ENCODE measurements around the gene TNNC1. TPM values are rescaled to one million over a fixed set of nuclear protein-coding genes. Genes with fewer than 3 reads are reported as not detected.

The TNNC1 gene
- 88.9 TPM for total RNA-seq
- long read RNA-seq, transcript TNNC1-201 (6 exons, 714 nt), result major isoform, 18 of 18 reads
- long read RNA-seq, partial matches to known transcripts, result 0 of 18 reads
- long read RNA-seq, other reads (novel, unspliced or antisense), result 0 of 18 reads

GRCh38 chr3:52453496-52454249 is at the start of gene TNNC1:
TSS of gene TNNC1 (minus strand) at chr3:52454041. CDS start at chr3:52454015, 26 bp downstream.
- DNase-seq (peak; percentile 81), ATAC-seq (peak; percentile 54)
- Histone ChIP-seq H3K4me1 (peaks cover 24% of the 10 kb centered on the region), H3K36me3 (peaks cover 12% of the 10 kb centered on the region), H3K9me3 (no peaks in the 10 kb centered on the region), H3K27me3 (no peaks in the 10 kb centered on the region), H3K27ac (peak within 1 kb of the TSS; percentile 95), H3K4me3 (peak within 1 kb of the TSS; percentile 74)
- TF ChIP-seq CTCF (IDR thresholded peaks at IDR 0.05), result no peak
- intact Hi-C loops (cut with DNase I), result no loop called here

DNA sequence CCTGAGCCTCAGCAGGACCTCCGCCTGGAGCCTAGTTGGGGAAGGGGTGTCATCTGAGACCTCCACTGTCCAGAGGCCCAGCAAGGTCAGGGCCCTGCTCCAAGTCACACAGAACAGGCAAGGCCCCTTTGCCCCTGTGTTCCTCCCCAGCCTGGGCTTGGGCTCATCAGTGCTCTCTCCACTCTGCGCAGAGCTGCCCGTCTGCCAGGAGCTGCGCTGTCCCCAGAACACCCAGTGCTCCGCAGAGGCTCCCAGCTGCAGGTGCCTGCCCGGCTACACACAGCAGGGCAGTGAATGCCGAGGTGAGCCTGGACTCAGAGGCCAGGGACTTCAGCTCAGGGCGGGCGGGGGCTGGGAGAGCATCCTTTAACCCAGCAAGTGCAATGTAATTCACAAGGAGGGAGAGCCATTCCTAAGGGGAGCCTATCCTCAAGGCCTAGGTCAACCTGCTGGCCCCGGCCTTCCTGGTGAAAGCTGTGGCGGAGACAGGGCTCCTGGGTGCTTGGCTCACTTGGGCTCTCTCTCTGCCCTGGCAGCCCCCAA is 49.0 kb upstream of the TNNC1 start:
- H3K4me1 ChIP-seq, result peaks cover 6% of the 10 kb centered on the region
- intact Hi-C loops (cut with DNase I), result no loop called here
- DNase-seq (no peak), ATAC-seq (no peak)
- H3K27ac ChIP-seq, result no peak overlapping the region
- no peaks in the 10 kb centered on the region for H3K27me3 ChIP-seq
- no peak overlapping the region for H3K4me3 ChIP-seq
- no peaks in the 10 kb centered on the region for H3K36me3 ChIP-seq
- no peak for TF ChIP-seq CTCF (IDR thresholded peaks at IDR 0.05)
- no peaks in the 10 kb centered on the region for H3K9me3 ChIP-seq

GRCh38 chr3:52502001-52502400 is 48.2 kb upstream of the TNNC1 start:
- Histone ChIP-seq H3K36me3 (no peaks in the 10 kb centered on the region), H3K4me1 (peaks cover 10% of the 10 kb centered on the region), H3K4me3 (no peak overlapping the region), H3K9me3 (no peaks in the 10 kb centered on the region), H3K27me3 (no peaks in the 10 kb centered on the region), H3K27ac (no peak overlapping the region)
- TF ChIP-seq CTCF (IDR thresholded peaks at IDR 0.05), result no peak
- ATAC-seq (no peak), DNase-seq (no peak)
- intact Hi-C loops (cut with DNase I), result no loop called here

- no peak overlapping the region for H3K27ac ChIP-seq
- intact Hi-C loops (cut with DNase I), result no loop called here
These were observed 47.2 kb upstream of the TNNC1 start for GRCh38 chr3:52501046-52501445.

More at GRCh38 chr3:52501046-52501445, 47.2 kb upstream of the TNNC1 start:
- ATAC-seq (no peak), DNase-seq (no peak)
- Histone ChIP-seq H3K4me1 (peaks cover 10% of the 10 kb centered on the region), H3K4me3 (no peak overlapping the region), H3K27me3 (no peaks in the 10 kb centered on the region), H3K36me3 (no peaks in the 10 kb centered on the region), H3K9me3 (no peaks in the 10 kb centered on the region)
- TF ChIP-seq CTCF (IDR thresholded peaks at IDR 0.05), result no peak

Measured in upper lobe of right lung (tissue), 1 donor.